EH (cell line): ENCODE data around the gene KRT4.
"Not testable (repeated sequence)": the region's sequence is repeated elsewhere in the genome, so short reads cannot be mapped to it uniquely, and the experiment has no call there.

Source experiments
- DNase-seq: peaks from one replicate; pipeline ENCODE4 v3.0.0-alpha.2; 2015; ENCODE audit warnings: low read depth

Gene KRT4

GRCh38 chr12:52813885-52814709, at the start of gene KRT4:
KRT4 (minus strand) TSS chr12:52814116; CDS start chr12:52814058, 58 bp downstream.
- peak; percentile 75 for DNase-seq

DNA sequence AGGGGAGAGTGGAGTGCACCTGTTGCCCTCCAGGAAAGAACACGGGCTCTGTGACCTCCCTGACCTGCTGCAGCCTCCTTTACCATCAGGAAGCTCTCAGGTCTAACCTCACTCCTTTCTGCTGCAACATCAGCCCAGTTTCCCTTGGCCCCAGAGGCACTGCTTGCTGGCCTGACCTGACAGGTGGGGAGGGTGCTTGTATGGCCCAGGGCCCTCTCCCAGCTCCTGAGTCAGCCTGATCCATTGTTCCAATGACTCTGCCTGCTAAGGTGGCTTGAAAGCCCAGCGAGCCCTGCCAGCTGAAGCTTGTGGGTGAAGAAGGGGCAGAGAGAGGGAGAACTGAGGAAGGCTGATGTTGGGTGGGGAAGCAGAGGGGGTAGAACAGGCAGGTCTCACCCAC, 48.1 kb upstream of the KRT4 start:
- no peak for DNase-seq

DNA sequence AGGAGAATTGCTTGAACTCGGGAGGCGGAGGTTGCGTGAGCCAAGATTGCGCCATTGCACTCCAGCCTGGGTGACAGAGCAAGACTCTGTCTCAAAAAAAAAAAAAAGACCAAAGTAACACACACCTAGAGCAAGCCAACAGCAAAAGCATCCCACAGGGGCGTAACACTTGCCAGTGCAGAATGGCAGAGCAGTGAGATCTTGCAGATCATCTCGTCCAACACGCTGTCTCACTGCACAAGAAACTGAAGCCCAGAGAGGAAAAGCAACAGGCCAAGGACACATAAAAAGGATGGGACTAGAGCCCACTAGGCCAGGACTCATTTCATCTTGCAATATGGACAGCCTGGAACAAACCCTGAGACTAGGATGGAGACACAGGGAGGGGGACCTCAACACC, 47.6 kb upstream of the KRT4 start:
- DNase-seq = no peak

DNA sequence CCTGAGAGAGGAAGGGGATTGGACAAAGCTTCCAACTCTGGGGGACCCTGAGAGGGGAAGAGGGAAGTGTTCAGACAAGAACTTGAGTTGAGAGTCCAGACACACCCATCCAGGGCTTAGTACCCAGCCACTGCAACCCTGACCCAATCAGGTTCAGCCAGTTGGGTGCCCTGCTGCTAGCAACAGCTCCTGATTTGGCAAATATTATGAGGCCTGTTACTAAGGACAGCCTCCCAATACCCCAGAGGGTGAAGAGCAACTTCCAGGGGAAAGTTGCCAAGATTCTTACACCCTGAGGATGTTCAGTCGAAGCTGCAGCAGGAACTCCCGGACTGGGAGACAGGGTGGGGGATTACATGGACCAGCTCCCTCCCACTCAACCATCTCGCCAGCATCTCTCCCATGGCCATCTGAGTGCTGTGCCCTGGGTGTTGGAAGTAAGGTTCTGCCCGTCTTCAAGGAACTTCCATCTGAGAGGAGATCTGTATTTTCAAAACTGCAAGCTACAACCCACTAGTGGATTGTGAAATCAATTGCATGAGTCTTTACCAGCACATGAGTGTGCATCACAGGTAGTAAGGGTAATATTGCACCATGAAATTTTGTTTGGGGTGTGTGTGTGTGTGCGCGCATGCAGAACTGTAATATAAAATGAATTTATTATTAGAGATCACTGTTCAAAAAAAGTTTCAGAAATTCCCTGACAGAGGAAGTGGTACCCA, 46.3 kb upstream of the KRT4 start:
- peak; percentile 81 for DNase-seq

DNA sequence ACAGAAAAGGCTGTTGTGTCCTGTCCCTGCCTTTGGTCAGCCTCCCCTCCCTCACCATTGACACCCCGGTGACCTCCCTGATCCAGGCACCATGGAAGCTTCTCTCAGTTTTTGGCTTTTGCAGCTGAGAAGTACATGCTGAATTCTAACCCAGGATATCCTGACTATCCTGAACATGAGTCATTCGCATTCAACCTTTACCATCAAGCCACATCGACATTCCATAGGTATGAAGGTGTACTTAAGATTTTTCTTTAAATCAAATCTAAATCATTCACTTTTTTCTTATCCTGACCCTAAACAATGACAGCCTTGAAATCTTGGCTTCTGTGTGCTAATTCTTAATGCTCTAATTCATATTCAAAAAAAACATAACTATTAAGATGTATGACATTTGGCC, 43.6 kb upstream of the KRT4 start:
- no peak for DNase-seq

DNA sequence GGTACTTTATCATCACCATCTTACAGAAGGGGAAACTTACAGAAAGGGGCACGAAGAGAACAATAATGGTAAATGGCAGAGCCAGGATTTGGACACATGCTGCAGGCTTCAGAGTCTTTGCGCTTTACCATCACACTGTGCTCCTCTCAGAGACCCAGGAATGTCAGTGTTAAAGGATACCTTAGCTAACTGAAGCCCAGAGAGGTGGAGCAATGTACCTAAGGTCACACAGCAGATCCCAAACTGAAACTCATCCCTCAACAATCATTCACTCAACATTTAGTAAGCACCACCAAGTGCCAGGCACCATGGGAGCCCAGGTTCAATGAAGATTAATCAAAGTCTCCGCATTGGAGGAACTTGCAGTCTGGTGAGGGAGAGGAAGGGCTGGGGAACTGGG, 42.9 kb upstream of the KRT4 start:
- no peak for DNase-seq

GRCh38 chr12:52856077-52856476, 42.2 kb upstream of the KRT4 start:
- not testable (repeated sequence) for DNase-seq

GRCh38 chr12:52851787-52852186, 37.9 kb upstream of the KRT4 start:
- DNase-seq = no peak

- DNase-seq = no peak
Measured at GRCh38 chr12:52850681-52851080, 36.8 kb upstream of the KRT4 start.

GRCh38 chr12:52849511-52849910, 35.6 kb upstream of the KRT4 start:
- DNase-seq = no peak

- DNase-seq = no peak
Measured at GRCh38 chr12:52848661-52849255, 34.8 kb upstream of the KRT4 start, which contains the start of gene KRT78. KRT78 (minus strand) TSS chr12:52848994; CDS start chr12:52848930, 64 bp downstream.

DNA sequence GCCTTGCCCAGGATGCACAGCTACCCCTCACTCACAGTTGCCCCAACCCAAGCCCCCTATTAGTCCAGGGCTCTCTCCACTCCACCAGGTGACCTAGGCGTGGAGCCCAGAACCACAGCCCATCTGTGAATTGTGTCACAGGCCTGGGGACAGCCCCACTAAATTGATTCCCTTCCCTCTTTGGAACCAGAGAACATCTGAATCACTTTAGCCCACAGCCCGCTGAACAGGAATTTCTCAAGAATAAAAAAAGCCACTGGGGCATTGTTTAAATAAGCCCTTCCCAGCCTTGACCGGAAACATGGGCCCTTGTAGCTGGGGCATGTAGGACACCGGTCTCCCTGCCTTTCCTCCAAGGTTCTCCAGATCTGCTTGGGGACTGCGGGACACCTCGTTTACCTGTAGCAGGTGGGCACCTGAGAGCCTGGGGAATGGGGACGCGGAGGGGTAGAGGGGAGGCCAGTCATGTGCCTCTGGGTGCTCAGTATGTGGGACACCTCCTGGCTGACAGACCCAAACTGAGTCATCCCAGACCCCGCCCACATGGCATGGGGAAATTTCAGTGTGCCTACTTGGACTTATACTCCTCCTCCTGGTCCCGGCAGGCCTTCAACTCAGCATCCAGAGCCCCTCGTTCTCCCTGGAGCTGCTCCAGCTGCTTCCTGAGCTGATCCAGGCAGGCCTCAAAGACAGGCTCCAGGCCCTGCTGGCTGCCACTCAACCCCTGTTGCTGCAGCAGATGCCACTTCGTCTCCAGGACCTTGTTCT, 33.6 kb upstream of the KRT4 start:
- peak; percentile 20 for DNase-seq

- no peak for DNase-seq
Measured at GRCh38 chr12:52846356-52846970, 32.5 kb upstream of the KRT4 start.

- DNase-seq = no peak
Measured at GRCh38 chr12:52845946-52846345, 32.0 kb upstream of the KRT4 start.

DNA sequence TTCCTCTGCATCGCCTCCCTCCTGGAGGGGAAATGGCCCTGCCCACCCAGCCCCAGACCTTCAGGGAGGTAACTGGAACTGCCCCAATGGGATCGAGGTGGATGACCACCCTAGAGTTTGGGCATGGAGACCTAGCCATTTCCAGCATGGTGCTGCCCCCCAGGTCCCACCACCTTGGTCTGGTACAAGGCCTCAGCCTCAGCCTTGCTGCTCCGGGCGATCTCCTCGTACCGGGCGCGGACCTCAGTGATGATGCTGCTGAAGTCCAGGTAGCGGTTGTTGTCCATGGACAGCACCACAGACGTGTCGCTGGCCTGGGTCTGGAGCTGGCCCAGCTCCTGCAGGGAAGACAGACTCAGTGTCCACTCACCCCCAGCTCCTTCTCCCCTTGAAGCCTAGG, 30.5 kb upstream of the KRT4 start:
- no peak for DNase-seq

DNA sequence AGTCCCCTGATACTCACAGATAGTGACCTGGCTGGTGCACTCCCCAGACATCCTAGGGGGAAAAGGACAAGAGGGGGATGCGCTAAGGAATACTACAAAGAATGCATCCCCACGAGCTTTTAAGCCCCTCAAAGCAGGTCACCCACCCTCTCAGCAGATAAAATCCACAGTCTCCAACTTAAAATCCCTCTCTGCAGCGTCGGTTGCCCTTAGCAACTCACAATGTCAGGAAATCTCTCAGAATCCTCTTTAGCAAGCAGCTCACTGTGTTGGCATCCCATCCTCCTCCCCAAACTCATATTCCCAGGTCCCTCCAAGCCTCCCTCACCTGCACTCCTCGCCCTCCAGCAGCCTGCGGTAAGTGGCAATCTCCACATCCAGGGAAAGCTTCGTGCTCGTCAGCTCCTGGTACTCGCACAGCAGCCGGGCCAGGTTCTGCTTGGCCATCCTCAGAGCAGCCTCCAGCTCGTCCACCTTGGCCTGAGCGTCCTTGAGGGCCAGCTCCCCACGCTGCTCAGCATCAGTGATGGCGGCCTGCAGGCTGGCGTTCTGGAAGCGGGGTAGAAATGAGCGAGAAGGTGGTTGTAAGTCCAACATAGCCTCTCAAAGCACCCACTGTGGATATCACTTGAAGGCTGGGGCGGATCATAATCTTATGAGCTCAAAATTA, 25.7 kb upstream of the KRT4 start:
- DNase-seq = no peak

GRCh38 chr12:52838609-52839435, 24.9 kb upstream of the KRT4 start:
- no peak for DNase-seq

GRCh38 chr12:52837781-52838608, 24.1 kb upstream of the KRT4 start:
- DNase-seq = no peak

DNA sequence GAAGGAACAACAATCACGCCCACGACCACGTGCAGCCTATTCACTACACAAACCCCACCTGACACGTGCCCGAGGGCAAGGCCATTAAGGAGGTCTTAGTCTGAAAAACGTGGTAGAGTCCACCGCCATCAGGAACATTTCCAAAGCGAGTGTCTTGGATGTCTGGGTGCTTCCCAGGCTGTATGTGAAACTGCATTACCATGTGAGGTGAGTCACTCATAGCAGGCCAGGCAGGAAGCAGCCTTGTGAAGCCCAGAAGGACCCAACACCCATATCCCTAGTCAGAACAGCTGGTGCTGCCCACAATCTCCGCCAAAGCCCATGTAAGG, 23.5 kb upstream of the KRT4 start:
- peak; percentile 82 for DNase-seq
